ENCODE data around the gene ANKRD33B.

- TF ChIP-seq POLR2AphosphoS5 (IDR thresholded peaks at IDR 0.05; ENCODE audit: low read depth, low read length): no peak
- no peak for TF ChIP-seq POLR2A (IDR thresholded peaks at IDR 0.05; ENCODE audit: low read depth, low read length)
- TF ChIP-seq TAF1 (IDR thresholded peaks at IDR 0.05; ENCODE audit: borderline replicate concordance, low read depth, low read length): no peak
Measured at GRCh38 chr5:10681731-10682679, 118.1 kb downstream of the ANKRD33B start.
